Measurements from ENCODE around the gene ACTMAP. TPM values are rescaled to one million over a fixed set of nuclear protein-coding genes. Genes with fewer than 3 reads are reported as not detected.
"Not testable (repeated sequence)": the region's sequence is repeated elsewhere in the genome, so short reads cannot be mapped to it uniquely, and the experiment has no call there.

Gene ACTMAP
- total RNA-seq, 2 experiments from 2014 or later, result 23.0 to 25.0 TPM

DNA sequence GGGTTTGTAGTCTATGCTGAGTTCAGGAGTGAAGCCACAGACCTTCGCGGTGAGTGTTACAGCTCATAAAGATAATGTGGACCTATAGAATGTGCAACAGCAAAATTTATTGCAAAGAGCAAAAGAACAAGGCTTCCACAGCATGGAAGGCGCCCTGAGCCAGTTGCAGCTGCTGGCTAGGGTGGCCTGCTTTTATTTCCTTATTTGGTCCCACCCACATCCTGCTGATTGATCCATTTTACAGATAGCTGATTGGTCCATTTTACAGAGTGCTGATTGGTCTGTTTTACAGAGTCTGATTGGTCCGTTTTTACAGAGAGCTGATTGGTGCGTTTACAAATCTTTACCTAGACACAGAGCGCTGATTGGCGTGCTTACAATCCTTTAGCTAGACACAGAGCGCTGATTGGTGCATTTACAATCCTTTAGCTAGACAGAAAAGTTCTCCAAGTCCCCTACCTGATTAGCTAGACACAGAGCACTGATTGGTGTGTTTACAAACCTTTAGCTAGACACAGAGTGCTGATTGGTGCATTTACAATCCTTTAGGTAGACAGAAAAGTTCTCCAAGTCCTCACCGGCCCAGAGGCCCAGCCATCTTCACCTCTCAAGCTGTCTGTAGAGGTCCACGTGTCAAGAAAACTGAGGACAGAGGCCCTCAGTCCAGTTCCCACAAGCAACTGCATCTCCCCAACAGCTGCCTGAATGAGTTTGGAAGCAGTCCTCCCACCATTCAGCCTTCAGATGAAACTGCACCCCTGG, 21.0 kb upstream of the ACTMAP start:
- Mint-ChIP-seq H3K4me1 (ENCODE audit: low read depth) (peaks cover 11% of the 10 kb centered on the region), H3K36me3 (ENCODE audit: low read depth) (peaks cover 22% of the 10 kb centered on the region)
- H3K9me3 Mint-ChIP-seq; intact Hi-C loops (cut with micrococcal nuclease); H3K27ac Mint-ChIP-seq; H3K4me3 Mint-ChIP-seq; DNase-seq; H3K27me3 Mint-ChIP-seq (ENCODE audit: low read depth): not testable (repeated sequence)
- CTCF ChIA-PET, result interaction anchor here (0.6 to 0.8 kb wide), 2 partner anchors 34 to 151 kb away, joined by 3 to 5 read pairs; no protein-coding TSS in a partner anchor

DNA sequence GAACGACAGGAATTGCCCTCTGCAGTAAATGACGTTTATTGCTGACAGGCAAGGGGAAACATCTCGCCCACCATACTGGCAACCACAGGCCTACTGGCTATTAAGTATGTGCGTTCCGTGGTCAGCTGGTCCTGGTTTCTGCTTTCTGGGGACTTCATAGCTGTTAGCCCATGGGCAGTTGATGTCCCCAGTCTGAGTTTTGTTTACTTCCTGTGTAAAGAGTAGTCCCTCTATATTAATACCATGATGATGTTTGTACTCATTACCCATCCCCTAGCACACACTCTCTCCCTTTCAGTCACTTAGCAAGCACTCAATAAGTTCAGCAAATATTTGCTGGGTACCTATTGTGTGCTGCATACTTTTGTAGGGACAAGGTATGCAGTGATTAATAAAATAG, 18.6 kb upstream of the ACTMAP start:
- Mint-ChIP-seq H3K4me3 (no peak overlapping the region), H3K9me3 (peaks cover 3% of the 10 kb centered on the region), H3K27me3 (ENCODE audit: low read depth) (no peaks in the 10 kb centered on the region), H3K4me1 (ENCODE audit: low read depth) (peaks cover 25% of the 10 kb centered on the region), H3K36me3 (ENCODE audit: low read depth) (peaks cover 38% of the 10 kb centered on the region), H3K27ac (no peak overlapping the region)
- DNase-seq, result no peak
- CTCF ChIA-PET, result no interaction called here
- intact Hi-C loops (cut with micrococcal nuclease), result no loop called here

DNA sequence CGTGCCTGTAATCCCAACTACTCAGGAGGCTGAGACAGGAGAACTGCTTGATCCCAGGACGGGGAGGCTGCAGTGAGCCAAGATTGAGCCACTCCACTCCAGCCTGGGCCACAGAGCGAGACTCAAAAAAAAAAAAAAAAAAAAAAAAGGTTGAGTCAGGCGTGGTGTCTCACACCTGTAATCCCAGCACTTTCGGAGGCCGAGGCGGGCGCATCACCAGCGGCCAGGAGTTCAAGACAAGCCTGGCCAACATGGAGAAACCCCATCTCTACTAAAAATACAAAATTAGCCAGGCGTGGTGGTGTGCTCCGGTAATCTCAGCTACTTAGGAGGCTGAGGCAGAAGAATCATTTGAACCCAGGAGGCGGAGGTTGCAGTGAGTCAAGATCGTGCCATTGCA, 16.1 kb upstream of the ACTMAP start:
- H3K36me3 Mint-ChIP-seq (ENCODE audit: low read depth), result peaks cover 56% of the 10 kb centered on the region
- H3K4me3 Mint-ChIP-seq; H3K9me3 Mint-ChIP-seq; DNase-seq; H3K27me3 Mint-ChIP-seq (ENCODE audit: low read depth); H3K27ac Mint-ChIP-seq; intact Hi-C loops (cut with micrococcal nuclease): not testable (repeated sequence)
- H3K4me1 Mint-ChIP-seq (ENCODE audit: low read depth), result peaks cover 47% of the 10 kb centered on the region
- CTCF ChIA-PET, result interaction anchor here (0.9 to 1.1 kb wide), 3 partner anchors 11 to 40 kb away, joined by 3 to 4 read pairs (median 3); no protein-coding TSS in a partner anchor

- H3K27me3 Mint-ChIP-seq (ENCODE audit: low read depth), result no peaks in the 10 kb centered on the region
- no peak overlapping the region for H3K4me3 Mint-ChIP-seq
- peak overlapping the region; percentile 4 for H3K27ac Mint-ChIP-seq
- DNase-seq, result no peak
- peaks cover 59% of the 10 kb centered on the region for H3K36me3 Mint-ChIP-seq (ENCODE audit: low read depth)
- intact Hi-C loops (cut with micrococcal nuclease), result no loop called here
- CTCF ChIA-PET, result no interaction called here
- H3K4me1 Mint-ChIP-seq (ENCODE audit: low read depth), result peaks cover 54% of the 10 kb centered on the region
- H3K9me3 Mint-ChIP-seq, result no peaks in the 10 kb centered on the region
These were observed 13.7 kb upstream of the ACTMAP start for GRCh38 chr19:40763963-40764362.

- no peak overlapping the region for H3K4me3 Mint-ChIP-seq
- H3K4me1 Mint-ChIP-seq (ENCODE audit: low read depth), result peaks cover 52% of the 10 kb centered on the region
These were observed 13.2 kb upstream of the ACTMAP start for GRCh38 chr19:40763526-40763925.

GRCh38 chr19:40762754-40763470, 12.6 kb upstream of the ACTMAP start:
- DNase-seq, result no peak
- Mint-ChIP-seq H3K9me3 (no peaks in the 10 kb centered on the region), H3K4me1 (ENCODE audit: low read depth) (peaks cover 56% of the 10 kb centered on the region), H3K27ac (peak overlapping the region; percentile 51), H3K36me3 (ENCODE audit: low read depth) (peaks cover 65% of the 10 kb centered on the region), H3K4me3 (no peak overlapping the region), H3K27me3 (ENCODE audit: low read depth) (no peaks in the 10 kb centered on the region)
- intact Hi-C loops (cut with micrococcal nuclease), result no loop called here
- CTCF ChIA-PET, result interaction anchor here (0.6 kb wide), 1 partner anchor 314 kb away, joined by 3 read pairs; no protein-coding TSS in a partner anchor

More at GRCh38 chr19:40763526-40763925, 13.2 kb upstream of the ACTMAP start:
- CTCF ChIA-PET, result interaction anchor here (0.6 kb wide), 1 partner anchor 315 kb away, joined by 3 read pairs; no protein-coding TSS in a partner anchor
- intact Hi-C loops (cut with micrococcal nuclease), result no loop called here
- Mint-ChIP-seq H3K27me3 (ENCODE audit: low read depth) (no peaks in the 10 kb centered on the region), H3K27ac (no peak overlapping the region), H3K36me3 (ENCODE audit: low read depth) (peaks cover 59% of the 10 kb centered on the region), H3K9me3 (no peaks in the 10 kb centered on the region)
- DNase-seq, result no peak

GRCh38 chr19:40759352-40759751, 9.1 kb upstream of the ACTMAP start:
- DNase-seq, result no peak
- Mint-ChIP-seq H3K27me3 (ENCODE audit: low read depth) (no peaks in the 10 kb centered on the region), H3K36me3 (ENCODE audit: low read depth) (peaks cover 77% of the 10 kb centered on the region), H3K4me3 (no peak overlapping the region), H3K9me3 (no peaks in the 10 kb centered on the region), H3K4me1 (ENCODE audit: low read depth) (peaks cover 71% of the 10 kb centered on the region), H3K27ac (no peak overlapping the region)
- CTCF ChIA-PET, result no interaction called here
- intact Hi-C loops (cut with micrococcal nuclease), result no loop called here

DNA sequence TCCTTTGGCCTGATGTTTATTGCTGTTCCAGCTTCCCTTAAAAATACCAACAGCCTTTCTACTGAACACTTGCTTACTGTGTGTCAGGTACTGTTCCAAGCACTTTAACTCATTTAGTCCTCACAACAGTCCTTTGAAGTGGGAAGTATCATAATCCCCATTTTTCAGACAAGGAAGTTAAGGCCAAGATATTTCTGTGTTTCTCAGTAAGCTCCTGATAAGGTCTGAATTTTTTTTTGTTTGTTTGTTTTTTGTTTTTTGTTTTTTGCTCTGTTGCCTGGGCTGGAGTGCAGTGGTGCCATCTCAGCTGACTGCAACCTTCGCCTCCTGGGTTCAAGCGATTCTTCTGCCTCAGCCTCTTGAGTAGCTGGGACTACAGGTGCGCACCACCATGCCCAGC, 8.2 kb upstream of the ACTMAP start:
- intact Hi-C loops (cut with micrococcal nuclease), result no loop called here
- Mint-ChIP-seq H3K27me3 (ENCODE audit: low read depth) (no peaks in the 10 kb centered on the region), H3K36me3 (ENCODE audit: low read depth) (peaks cover 73% of the 10 kb centered on the region), H3K4me1 (ENCODE audit: low read depth) (peaks cover 65% of the 10 kb centered on the region), H3K27ac (peak overlapping the region; percentile 15), H3K4me3 (no peak overlapping the region), H3K9me3 (no peaks in the 10 kb centered on the region)
- CTCF ChIA-PET, result interaction anchor here (0.7 kb wide), 1 partner anchor 36 kb away, joined by 3 read pairs; no protein-coding TSS in a partner anchor
- no peak for DNase-seq

- intact Hi-C loops (cut with micrococcal nuclease), result no loop called here
- no peak overlapping the region for H3K4me3 Mint-ChIP-seq
- CTCF ChIA-PET, result interaction anchor here (0.7 to 1.6 kb wide), 4 partner anchors 29 to 614 kb away, joined by 3 to 4 read pairs (median 3); no protein-coding TSS in a partner anchor
- peaks cover 57% of the 10 kb centered on the region for H3K4me1 Mint-ChIP-seq (ENCODE audit: low read depth)
- no peaks in the 10 kb centered on the region for H3K9me3 Mint-ChIP-seq
- H3K36me3 Mint-ChIP-seq (ENCODE audit: low read depth), result peaks cover 70% of the 10 kb centered on the region
- no peaks in the 10 kb centered on the region for H3K27me3 Mint-ChIP-seq (ENCODE audit: low read depth)
- H3K27ac Mint-ChIP-seq, result peak overlapping the region; percentile 30
- no peak for DNase-seq
These were observed 6.3 kb upstream of the ACTMAP start for GRCh38 chr19:40756502-40757110.

DNA sequence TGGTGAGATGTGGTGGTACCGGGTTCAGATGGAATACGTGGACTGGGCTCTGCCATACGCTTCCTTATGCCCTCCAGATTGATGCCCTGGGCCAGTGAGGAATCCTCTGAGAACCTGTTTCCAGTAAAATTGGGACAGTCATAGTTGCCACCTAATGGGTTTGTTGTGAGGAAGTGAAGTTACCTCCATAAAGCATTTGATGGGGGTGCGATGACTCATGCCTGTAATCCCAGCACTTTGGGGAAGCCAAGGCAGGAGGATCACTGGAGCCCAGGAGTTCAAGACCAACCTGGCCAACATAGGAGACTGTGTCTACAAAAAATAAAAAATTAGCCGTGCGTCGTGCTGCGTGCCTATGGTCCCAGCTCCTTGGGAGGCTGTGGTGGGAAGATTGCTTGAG, 5.5 kb upstream of the ACTMAP start:
- CTCF ChIA-PET, result interaction anchor here (0.7 to 4.4 kb wide), 5 partner anchors 39 to 615 kb away, joined by 3 to 34 read pairs (median 3); partner anchors contain the start of genes COQ8B and ITPKC
- H3K9me3 Mint-ChIP-seq, result no peaks in the 10 kb centered on the region
- peak overlapping the region; percentile 55 for H3K4me3 Mint-ChIP-seq
- no peaks in the 10 kb centered on the region for H3K27me3 Mint-ChIP-seq (ENCODE audit: low read depth)
- DNase-seq, result no peak
- intact Hi-C loops (cut with micrococcal nuclease), result loop anchor here (1.0 kb wide), 1 partner anchor 23 kb away; the partner anchor contains the start of gene RAB4B
- H3K4me1 Mint-ChIP-seq (ENCODE audit: low read depth), result peaks cover 54% of the 10 kb centered on the region
- H3K36me3 Mint-ChIP-seq (ENCODE audit: low read depth), result peaks cover 71% of the 10 kb centered on the region
- H3K27ac Mint-ChIP-seq, result peak overlapping the region; percentile 83

DNA sequence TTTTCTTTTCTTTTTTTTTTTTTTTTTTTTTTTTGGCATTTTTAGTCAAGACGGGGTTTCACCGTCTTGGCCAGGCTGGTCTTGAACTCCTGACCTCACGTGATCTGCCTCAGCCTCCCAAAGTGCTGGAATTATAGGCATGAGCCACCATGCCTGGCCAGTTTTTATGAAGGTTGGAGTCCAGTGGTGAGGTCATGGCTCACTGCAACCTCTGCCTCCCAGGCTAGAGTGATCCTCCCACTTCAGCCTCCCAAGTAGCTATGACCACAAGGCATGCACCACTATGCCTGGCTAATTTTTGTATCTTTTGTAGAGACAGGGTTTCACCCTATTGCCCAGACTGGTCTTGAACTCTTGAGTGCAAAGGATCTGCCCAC, 5.0 kb upstream of the ACTMAP start:
- intact Hi-C loops (cut with micrococcal nuclease), result loop anchor here (1.0 kb wide), 1 partner anchor 23 kb away; the partner anchor contains the start of gene RAB4B
- no peaks in the 10 kb centered on the region for H3K9me3 Mint-ChIP-seq
- peaks cover 67% of the 10 kb centered on the region for H3K36me3 Mint-ChIP-seq (ENCODE audit: low read depth)
- peaks cover 51% of the 10 kb centered on the region for H3K4me1 Mint-ChIP-seq (ENCODE audit: low read depth)
- CTCF ChIA-PET, result interaction anchor here (0.5 to 4.4 kb wide), 4 partner anchors 39 to 139 kb away, joined by 3 to 34 read pairs (median 4); partner anchors contain the start of genes COQ8B and ITPKC
- no peaks in the 10 kb centered on the region for H3K27me3 Mint-ChIP-seq (ENCODE audit: low read depth)
- peak overlapping the region; percentile 95 for H3K27ac Mint-ChIP-seq
- DNase-seq, result no peak
- peak overlapping the region; percentile 74 for H3K4me3 Mint-ChIP-seq

Measured in activated naive CD4-positive, alpha-beta T cell treated with anti-CD3 and anti-CD28 coated beads for 36 hours (primary cell).